ENCODE results near the gene FLT1. TPM values are rescaled to one million over a fixed set of nuclear protein-coding genes. Genes with fewer than 3 reads are reported as not detected.

The FLT1 gene
- total RNA-seq, 2 experiments from 2014 or later = 1.6 to 2.5 TPM

DNA sequence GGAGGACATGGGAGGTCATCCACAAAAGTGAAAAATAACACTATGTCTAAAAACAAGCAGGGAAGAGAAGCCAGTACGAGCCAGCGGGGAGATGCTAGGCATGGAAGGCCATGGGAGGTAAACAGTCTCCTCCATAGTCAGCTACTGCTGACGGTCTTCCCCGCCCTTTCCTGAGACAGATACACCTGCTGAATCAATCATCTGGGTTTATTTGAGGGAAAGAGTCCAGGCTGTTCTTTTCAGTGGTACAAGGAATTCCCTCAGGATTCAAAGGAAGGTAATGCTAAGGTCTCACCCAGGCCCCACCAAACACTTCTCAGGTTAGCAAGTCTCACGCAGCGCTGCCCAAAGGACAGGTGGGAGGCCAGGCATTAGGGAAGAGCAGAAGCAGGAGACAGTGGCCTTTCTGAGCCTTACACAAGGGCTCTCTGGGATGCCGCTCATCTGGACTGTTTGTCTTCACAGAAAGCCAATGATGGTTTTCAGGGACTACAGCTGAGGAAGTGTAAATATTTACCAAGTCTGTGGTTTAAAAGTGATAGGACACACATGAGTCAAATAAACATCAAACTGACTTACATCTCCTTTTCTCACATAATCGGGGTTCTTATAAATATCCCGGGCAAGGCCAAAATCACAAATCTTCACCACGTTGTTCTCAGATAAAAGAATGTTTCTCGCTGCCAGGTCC, 173.9 kb downstream of the FLT1 start:
- intact Hi-C loops (cut with micrococcal nuclease; ENCODE audit: unreplicated experiment) = loop anchor here (5.0 to 10.0 kb wide), 2 partner anchors 184 to 204 kb away; partner anchors contain the start of gene PAN3
- TF ChIP-seq EZH2phosphoT487 (IDR thresholded peaks at IDR 0.05; ENCODE audit: borderline replicate concordance, low read depth, low read length) = no peak
- TF ChIP-seq, protein P1, sequence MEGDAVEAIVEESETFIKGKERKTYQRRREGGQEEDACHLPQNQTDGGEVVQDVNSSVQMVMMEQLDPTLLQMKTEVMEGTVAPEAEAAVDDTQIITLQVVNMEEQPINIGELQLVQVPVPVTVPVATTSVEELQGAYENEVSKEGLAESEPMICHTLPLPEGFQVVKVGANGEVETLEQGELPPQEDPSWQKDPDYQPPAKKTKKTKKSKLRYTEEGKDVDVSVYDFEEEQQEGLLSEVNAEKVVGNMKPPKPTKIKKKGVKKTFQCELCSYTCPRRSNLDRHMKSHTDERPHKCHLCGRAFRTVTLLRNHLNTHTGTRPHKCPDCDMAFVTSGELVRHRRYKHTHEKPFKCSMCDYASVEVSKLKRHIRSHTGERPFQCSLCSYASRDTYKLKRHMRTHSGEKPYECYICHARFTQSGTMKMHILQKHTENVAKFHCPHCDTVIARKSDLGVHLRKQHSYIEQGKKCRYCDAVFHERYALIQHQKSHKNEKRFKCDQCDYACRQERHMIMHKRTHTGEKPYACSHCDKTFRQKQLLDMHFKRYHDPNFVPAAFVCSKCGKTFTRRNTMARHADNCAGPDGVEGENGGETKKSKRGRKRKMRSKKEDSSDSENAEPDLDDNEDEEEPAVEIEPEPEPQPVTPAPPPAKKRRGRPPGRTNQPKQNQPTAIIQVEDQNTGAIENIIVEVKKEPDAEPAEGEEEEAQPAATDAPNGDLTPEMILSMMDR (conservative IDR thresholded peaks at IDR 0.05; ENCODE audit: low read length) = no peak

DNA sequence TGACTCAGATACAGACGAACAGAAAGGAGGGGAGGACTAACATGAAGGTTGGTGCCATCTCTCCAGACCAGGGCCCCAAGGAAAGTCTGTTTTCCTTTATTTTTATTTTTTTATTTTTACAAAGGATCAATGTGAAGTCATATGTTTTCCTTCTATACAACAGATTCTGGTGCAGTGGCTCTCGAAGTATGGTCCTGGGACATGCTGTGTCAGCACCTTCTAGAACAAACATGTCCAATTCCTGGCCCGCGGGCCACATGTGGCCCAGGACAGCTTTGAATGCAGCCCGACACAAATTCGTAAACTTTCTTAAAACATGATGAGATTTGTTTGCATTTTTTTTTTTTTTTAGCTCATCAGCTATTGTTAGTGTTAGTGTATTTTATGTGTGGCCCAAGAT, 174.7 kb downstream of the FLT1 start:
- Histone ChIP-seq H3K4me2 (ENCODE audit: low read length) (no peak overlapping the region), H3K36me3 (ENCODE audit: insufficient read depth, low read length) (no peaks in the 10 kb centered on the region), H3K27ac (ENCODE audit: low read depth, low read length, poor library complexity, severe bottlenecking) (no peak overlapping the region), H4K20me1 (ENCODE audit: insufficient read depth, low read length) (no peaks in the 10 kb centered on the region), H3K9me3 (ENCODE audit: low read length) (no peaks in the 10 kb centered on the region), H3K4me1 (ENCODE audit: insufficient read depth, low read length, poor library complexity, severe bottlenecking) (peaks cover 4% of the 10 kb centered on the region), H2AFZ (ENCODE audit: low read length) (no peak overlapping the region), H3K4me3 (ENCODE audit: low read depth, low read length, poor library complexity, severe bottlenecking) (no peak overlapping the region), H3K9me2 (ENCODE audit: insufficient read depth, low read length) (no peaks in the 10 kb centered on the region), H3K79me2 (ENCODE audit: insufficient read depth, low read depth, low read length) (no peaks in the 10 kb centered on the region)
- CTCF ChIA-PET (ENCODE audit: unreplicated experiment) = no interaction called here
- POLR2A ChIA-PET = interaction anchor here (0.7 kb wide), 1 partner anchor 80 kb away, joined by 3 read pairs; no protein-coding TSS in a partner anchor
- TF ChIP-seq EZH2phosphoT487 (IDR thresholded peaks at IDR 0.05; ENCODE audit: borderline replicate concordance, low read depth, low read length) = no peak
- TF ChIP-seq, protein P1 (conservative IDR thresholded peaks at IDR 0.05; ENCODE audit: low read length) = no peak
- DNase-seq (ENCODE audit: low spot score) = no peak
- no TSS peak for BruUV-seq (replicated peaks)
- intact Hi-C loops (cut with micrococcal nuclease; ENCODE audit: unreplicated experiment) = loop anchor here (5.0 to 10.0 kb wide), 2 partner anchors 183 to 205 kb away; partner anchors contain the start of gene PAN3

More for the DNA sequence above, 173.9 kb downstream of the FLT1 start:
- no TSS peak for BruUV-seq (replicated peaks)
- Histone ChIP-seq H3K9me2 (ENCODE audit: insufficient read depth, low read length) (no peaks in the 10 kb centered on the region), H4K20me1 (ENCODE audit: insufficient read depth, low read length) (no peaks in the 10 kb centered on the region), H3K4me1 (ENCODE audit: insufficient read depth, low read length, poor library complexity, severe bottlenecking) (peaks cover 4% of the 10 kb centered on the region), H2AFZ (ENCODE audit: low read length) (no peak overlapping the region), H3K4me2 (ENCODE audit: low read length) (no peak overlapping the region), H3K27ac (ENCODE audit: low read depth, low read length, poor library complexity, severe bottlenecking) (no peak overlapping the region), H3K9me3 (ENCODE audit: low read length) (no peaks in the 10 kb centered on the region), H3K4me3 (ENCODE audit: low read depth, low read length, poor library complexity, severe bottlenecking) (no peak overlapping the region), H3K36me3 (ENCODE audit: insufficient read depth, low read length) (no peaks in the 10 kb centered on the region), H3K79me2 (ENCODE audit: insufficient read depth, low read depth, low read length) (no peaks in the 10 kb centered on the region)
- no peak for DNase-seq (ENCODE audit: low spot score)
- CTCF ChIA-PET (ENCODE audit: unreplicated experiment) = no interaction called here
- POLR2A ChIA-PET = interaction anchor here (0.8 kb wide), 1 partner anchor 10 kb away, joined by 3 read pairs; no protein-coding TSS in a partner anchor

DNA sequence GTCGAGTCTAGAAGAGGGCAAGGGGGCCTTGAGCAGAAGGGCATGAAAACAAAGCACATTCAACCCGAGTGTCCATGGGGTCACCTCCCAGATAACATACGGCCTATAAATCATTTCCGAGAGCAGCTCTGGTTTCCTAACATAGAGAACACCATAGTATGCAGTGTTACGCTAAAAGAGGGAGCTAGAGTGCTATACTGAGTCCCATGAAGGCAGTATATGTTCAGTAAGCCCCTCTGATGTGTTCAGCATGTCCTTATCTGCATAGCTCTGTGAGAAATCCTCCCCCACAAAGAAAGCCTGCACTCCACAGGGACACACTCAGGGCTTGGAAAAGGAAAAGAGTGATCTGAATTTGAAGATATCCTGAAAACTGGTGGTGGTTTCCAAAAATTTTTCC, 175.4 kb downstream of the FLT1 start:
- no peak for TF ChIP-seq EZH2phosphoT487 (IDR thresholded peaks at IDR 0.05; ENCODE audit: borderline replicate concordance, low read depth, low read length)
- TF ChIP-seq, protein P1 (conservative IDR thresholded peaks at IDR 0.05; ENCODE audit: low read length) = no peak
- CTCF ChIA-PET (ENCODE audit: unreplicated experiment) = no interaction called here
- POLR2A ChIA-PET = interaction anchor here (0.7 kb wide), 1 partner anchor 81 kb away, joined by 3 read pairs; no protein-coding TSS in a partner anchor

More for the DNA sequence above, 175.4 kb downstream of the FLT1 start:
- H4K20me1 ChIP-seq (ENCODE audit: insufficient read depth, low read length) = no peaks in the 10 kb centered on the region
- H3K36me3 ChIP-seq (ENCODE audit: insufficient read depth, low read length) = no peaks in the 10 kb centered on the region
- H3K9me2 ChIP-seq (ENCODE audit: insufficient read depth, low read length) = no peaks in the 10 kb centered on the region
- no peak overlapping the region for H3K27ac ChIP-seq (ENCODE audit: low read depth, low read length, poor library complexity, severe bottlenecking)
- intact Hi-C loops (cut with micrococcal nuclease; ENCODE audit: unreplicated experiment) = no loop called here
- BruUV-seq (replicated peaks) = no TSS peak
- H3K4me3 ChIP-seq (ENCODE audit: low read depth, low read length, poor library complexity, severe bottlenecking) = no peak overlapping the region
- H3K4me2 ChIP-seq (ENCODE audit: low read length) = no peak overlapping the region
- no peak overlapping the region for H2AFZ ChIP-seq (ENCODE audit: low read length)
- H3K9me3 ChIP-seq (ENCODE audit: low read length) = no peaks in the 10 kb centered on the region
- no peaks in the 10 kb centered on the region for H3K79me2 ChIP-seq (ENCODE audit: insufficient read depth, low read depth, low read length)
- peaks cover 4% of the 10 kb centered on the region for H3K4me1 ChIP-seq (ENCODE audit: insufficient read depth, low read length, poor library complexity, severe bottlenecking)
- no peak for DNase-seq (ENCODE audit: low spot score)

Measured in OCI-LY7 (cell line).